Measurements from ENCODE around the gene TMEM204. TPM values are rescaled to one million over a fixed set of nuclear protein-coding genes. Genes with fewer than 3 reads are reported as not detected.

The TMEM204 gene
- total RNA-seq, 3 donors from 2014 or later (not counting 1 experiment from before 2014, with no cell fraction given): 3.3 to 14.1 (median 7.8) TPM

- WGBS (ENCODE audit: insufficient coverage): 97% methylated on average over 20 of the region's 20 CpGs
- no peaks in the 10 kb centered on the region for H3K27me3 Mint-ChIP-seq (ENCODE audit: low read depth in 2 of 2)
- H3K36me3 Mint-ChIP-seq: no peaks in the 10 kb centered on the region
- H3K36me3 ChIP-seq (ENCODE audit: control insufficient read depth, insufficient read depth, low read length): no peaks in the 10 kb centered on the region
- no peaks in the 10 kb centered on the region for H3K27me3 ChIP-seq (ENCODE audit: control insufficient read depth, insufficient read depth, low read length)
- no peak for TF ChIP-seq CTCF (IDR thresholded peaks at IDR 0.05)
- peaks cover 0 to 6% of the 10 kb centered on the region in 2 donors for H3K4me1 Mint-ChIP-seq
- no peak overlapping the region for H3K4me3 Mint-ChIP-seq
- ATAC-seq (no peak), DNase-seq (no peak)
- H3K4me3 ChIP-seq (ENCODE audit: low read length): no peak overlapping the region
- H3K27ac Mint-ChIP-seq: no peak overlapping the region
- H3K9me3 Mint-ChIP-seq: no peaks in the 10 kb centered on the region
- intact Hi-C loops (cut with micrococcal nuclease): no loop called here
- H3K4me1 ChIP-seq (ENCODE audit: control insufficient read depth, insufficient read depth, low read length): no peaks in the 10 kb centered on the region
- no peaks in the 10 kb centered on the region for H3K9me3 ChIP-seq (ENCODE audit: control insufficient read depth, insufficient read depth, low read length)
- no peak overlapping the region for H3K27ac ChIP-seq (ENCODE audit: low read length)
Observed at GRCh38 chr16:1563786-1564185, 30.3 kb downstream of the TMEM204 start.

- 76% methylated on average over 9 of the region's 9 CpGs for WGBS (ENCODE audit: insufficient coverage)
- DNase-seq: peak in 1 of 2 donors; percentile 37
- no peak overlapping the region for H3K27ac ChIP-seq (ENCODE audit: low read length)
- Mint-ChIP-seq H3K4me1 (peaks cover 0 to 6% of the 10 kb centered on the region in 2 donors), H3K36me3 (no peaks in the 10 kb centered on the region), H3K4me3 (no peak overlapping the region), H3K27ac (no peak overlapping the region), H3K27me3 (ENCODE audit: low read depth in 2 of 2) (no peaks in the 10 kb centered on the region), H3K9me3 (no peaks in the 10 kb centered on the region)
- H3K27me3 ChIP-seq (ENCODE audit: control insufficient read depth, insufficient read depth, low read length): no peaks in the 10 kb centered on the region
- no peaks in the 10 kb centered on the region for H3K9me3 ChIP-seq (ENCODE audit: control insufficient read depth, insufficient read depth, low read length)
- H3K36me3 ChIP-seq (ENCODE audit: control insufficient read depth, insufficient read depth, low read length): no peaks in the 10 kb centered on the region
- no peak for ATAC-seq
- H3K4me3 ChIP-seq (ENCODE audit: low read length): no peak overlapping the region
- intact Hi-C loops (cut with micrococcal nuclease): no loop called here
- TF ChIP-seq CTCF (IDR thresholded peaks at IDR 0.05): no peak
- H3K4me1 ChIP-seq (ENCODE audit: control insufficient read depth, insufficient read depth, low read length): no peaks in the 10 kb centered on the region
Observed at GRCh38 chr16:1564325-1564724, 30.9 kb downstream of the TMEM204 start.

- H3K9me3 ChIP-seq (ENCODE audit: control insufficient read depth, insufficient read depth, low read length): no peaks in the 10 kb centered on the region
- H3K27ac ChIP-seq (ENCODE audit: low read length): no peak overlapping the region
- H3K36me3 Mint-ChIP-seq: no peaks in the 10 kb centered on the region
- no peaks in the 10 kb centered on the region for H3K4me1 Mint-ChIP-seq
- no peaks in the 10 kb centered on the region for H3K9me3 Mint-ChIP-seq
- intact Hi-C loops (cut with micrococcal nuclease): no loop called here
- no peaks in the 10 kb centered on the region for H3K27me3 ChIP-seq (ENCODE audit: control insufficient read depth, insufficient read depth, low read length)
- TF ChIP-seq CTCF (IDR thresholded peaks at IDR 0.05): no peak
- no peaks in the 10 kb centered on the region for H3K27me3 Mint-ChIP-seq (ENCODE audit: low read depth in 2 of 2)
- WGBS (ENCODE audit: insufficient coverage): 96% methylated on average over 16 of the region's 16 CpGs
- DNase-seq (no peak), ATAC-seq (no peak)
- H3K36me3 ChIP-seq (ENCODE audit: control insufficient read depth, insufficient read depth, low read length): no peaks in the 10 kb centered on the region
- H3K4me3 ChIP-seq (ENCODE audit: low read length): no peak overlapping the region
- H3K4me3 Mint-ChIP-seq: no peak overlapping the region
- no peaks in the 10 kb centered on the region for H3K4me1 ChIP-seq (ENCODE audit: control insufficient read depth, insufficient read depth, low read length)
- H3K27ac Mint-ChIP-seq: no peak overlapping the region
Observed at GRCh38 chr16:1565083-1565805, 31.8 kb downstream of the TMEM204 start.

GRCh38 chr16:1567988-1568387 lies 34.5 kb downstream of the TMEM204 start:
- no peaks in the 10 kb centered on the region for H3K4me1 ChIP-seq (ENCODE audit: control insufficient read depth, insufficient read depth, low read length)
- H3K36me3 ChIP-seq (ENCODE audit: control insufficient read depth, insufficient read depth, low read length): no peaks in the 10 kb centered on the region
- H3K4me3 ChIP-seq (ENCODE audit: low read length): no peak overlapping the region
- Mint-ChIP-seq H3K4me3 (no peak overlapping the region), H3K27me3 (ENCODE audit: low read depth in 2 of 2) (no peaks in the 10 kb centered on the region), H3K36me3 (no peaks in the 10 kb centered on the region), H3K9me3 (no peaks in the 10 kb centered on the region), H3K27ac (no peak overlapping the region), H3K4me1 (no peaks in the 10 kb centered on the region)
- no peaks in the 10 kb centered on the region for H3K27me3 ChIP-seq (ENCODE audit: control insufficient read depth, insufficient read depth, low read length)
- ATAC-seq (no peak), DNase-seq (no peak)
- intact Hi-C loops (cut with micrococcal nuclease): no loop called here
- H3K27ac ChIP-seq (ENCODE audit: low read length): no peak overlapping the region
- no peaks in the 10 kb centered on the region for H3K9me3 ChIP-seq (ENCODE audit: control insufficient read depth, insufficient read depth, low read length)
- WGBS (ENCODE audit: insufficient coverage): 94% methylated on average over 13 of the region's 13 CpGs
- no peak for TF ChIP-seq CTCF (IDR thresholded peaks at IDR 0.05)

Measured in natural killer cell (primary cell).